MM.1S (cell line): ENCODE data around the gene CALML5.

ENCODE experiments used
- DNase-seq: peaks from one replicate; pipeline ENCODE4 v3.0.0-alpha.2; 2015
- H2AFZ ChIP-seq: fragments of 300-600 bp; sonication (generic); 2 replicates; pipeline ENCODE4 v1.6.0; 2016; ENCODE audit warnings: antibody characterized with exemption, low read length
- H3F3A ChIP-seq: fragments of 300-600 bp; sonication (generic); 2 replicates; pipeline ENCODE4 v1.6.1; 2016; ENCODE audit warnings: mild to moderate bottlenecking, antibody characterized with exemption, low read length, moderate library complexity, mixed read lengths; ENCODE audit not compliant: insufficient read depth
- H3K27ac ChIP-seq: fragments of 300-600 bp; sonication (generic); 2 replicates; pipeline ENCODE4 v1.5.1; 2016; ENCODE audit warnings: mild to moderate bottlenecking, low read length
- H3K27me3 ChIP-seq: fragments of 300-600 bp; sonication (generic); replicated peaks from 2 replicates; pipeline ENCODE4 v1.6.0; 2016; ENCODE audit warnings: low read length; ENCODE audit not compliant: insufficient read depth
- H3K36me3 ChIP-seq: fragments of 300-600 bp; sonication (generic); replicated peaks from 2 replicates; pipeline ENCODE4 v1.6.1; 2016; ENCODE audit warnings: mild to moderate bottlenecking, low read length, mixed read lengths; ENCODE audit not compliant: insufficient read depth
- H3K4me1 ChIP-seq: fragments of 300-600 bp; sonication (generic); 2 replicates; pipeline ENCODE4 v1.6.1; 2016; ENCODE audit warnings: low read length, mixed read lengths
- H3K4me2 ChIP-seq: fragments of 300-600 bp; sonication (generic); 2 replicates; pipeline ENCODE4 v1.6.0; 2016; ENCODE audit warnings: low read depth, low read length
- H3K4me3 ChIP-seq: fragments of 300-600 bp; sonication (generic); 2 replicates; pipeline ENCODE4 v1.5.1; 2016; ENCODE audit warnings: low read length, mixed read lengths
- H3K79me2 ChIP-seq: fragments of 300-600 bp; sonication (generic); 2 replicates; pipeline ENCODE4 v1.6.1; 2016; ENCODE audit warnings: mixed run types, low read length, mixed read lengths
- H3K9ac ChIP-seq: fragments of 300-600 bp; sonication (generic); 2 replicates; pipeline ENCODE4 v1.6.1; 2016; ENCODE audit warnings: low read length, mixed read lengths
- H3K9me2 ChIP-seq: fragments of 300-600 bp; sonication (generic); replicated peaks from 2 replicates; pipeline ENCODE4 v1.6.1; 2016; ENCODE audit warnings: mild to moderate bottlenecking, low read length, mixed read lengths; ENCODE audit not compliant: insufficient read depth
- H3K9me3 ChIP-seq: fragments of 300-600 bp; sonication (generic); replicated peaks from 2 replicates; pipeline ENCODE4 v1.6.1; 2016; ENCODE audit warnings: mild to moderate bottlenecking, low read length, mixed read lengths; ENCODE audit not compliant: insufficient read depth
- H4K20me1 ChIP-seq: fragments of 300-600 bp; sonication (generic); 2 replicates; pipeline ENCODE4 v1.6.1; 2016; ENCODE audit warnings: mild to moderate bottlenecking, low read length, moderate library complexity, mixed read lengths; ENCODE audit not compliant: insufficient read depth
- CTCF ChIP-seq: fragments of 300-600 bp; sonication (generic); IDR thresholded peaks from 2 replicates; pipeline ENCODE4 v1.5.1; 2016; ENCODE audit warnings: antibody characterized with exemption, low read length, mixed read lengths
- EZH2 ChIP-seq: fragments of 300-600 bp; sonication (generic); optimal IDR thresholded peaks from 2 replicates; pipeline ENCODE3; 2017; ENCODE audit warnings: low read depth, mild to moderate bottlenecking, antibody characterized with exemption, low read length, mixed read lengths
- EZH2phosphoT487 ChIP-seq: fragments of 300-600 bp; sonication (generic); IDR thresholded peaks from 2 replicates; pipeline ENCODE4 v1.6.1; 2018; ENCODE audit warnings: antibody characterized with exemption, low read length

The CALML5 gene

GRCh38 chr10:5542100-5542499 lies 42.7 kb upstream of the CALML5 start:
- no peaks in the 10 kb centered on the region for H3K79me2 ChIP-seq
- H3K4me3 ChIP-seq: no peak overlapping the region
- no peaks in the 10 kb centered on the region for H3K9me3 ChIP-seq
- no peak overlapping the region for H2AFZ ChIP-seq
- H3K27me3 ChIP-seq: no peaks in the 10 kb centered on the region
- DNase-seq: no peak
- no peaks in the 10 kb centered on the region for H3K36me3 ChIP-seq
- H4K20me1 ChIP-seq: no peaks in the 10 kb centered on the region
- TF ChIP-seq CTCF (no peak), EZH2 (no peak), EZH2phosphoT487 (no peak)
- H3K9me2 ChIP-seq: no peaks in the 10 kb centered on the region
- H3K9ac ChIP-seq: no peak overlapping the region
- H3K27ac ChIP-seq: no peak overlapping the region
- no peaks in the 10 kb centered on the region for H3F3A ChIP-seq
- H3K4me2 ChIP-seq: no peak overlapping the region
- H3K4me1 ChIP-seq: no peaks in the 10 kb centered on the region

- Histone ChIP-seq H3K27me3 (no peaks in the 10 kb centered on the region), H4K20me1 (no peaks in the 10 kb centered on the region), H3K9ac (no peak overlapping the region), H2AFZ (no peak overlapping the region), H3F3A (no peaks in the 10 kb centered on the region), H3K36me3 (no peaks in the 10 kb centered on the region), H3K79me2 (no peaks in the 10 kb centered on the region), H3K9me2 (no peaks in the 10 kb centered on the region), H3K4me1 (no peaks in the 10 kb centered on the region), H3K27ac (no peak overlapping the region), H3K4me2 (no peak overlapping the region), H3K4me3 (no peak overlapping the region), H3K9me3 (no peaks in the 10 kb centered on the region)
- no peak for DNase-seq
- TF ChIP-seq EZH2phosphoT487 (no peak), CTCF (no peak), EZH2 (no peak)
Observed at GRCh38 chr10:5540891-5541290, 41.5 kb upstream of the CALML5 start.

- Histone ChIP-seq H3K27me3 (no peaks in the 10 kb centered on the region), H3F3A (no peaks in the 10 kb centered on the region), H3K9ac (no peak overlapping the region), H3K36me3 (no peaks in the 10 kb centered on the region), H2AFZ (no peak overlapping the region), H3K9me2 (no peaks in the 10 kb centered on the region), H4K20me1 (no peaks in the 10 kb centered on the region), H3K4me2 (no peak overlapping the region), H3K79me2 (no peaks in the 10 kb centered on the region), H3K4me1 (no peaks in the 10 kb centered on the region), H3K27ac (no peak overlapping the region), H3K9me3 (no peaks in the 10 kb centered on the region), H3K4me3 (no peak overlapping the region)
- DNase-seq: no peak
- TF ChIP-seq EZH2 (no peak), EZH2phosphoT487 (no peak), CTCF (no peak)
Observed at GRCh38 chr10:5540080-5540479, 40.7 kb upstream of the CALML5 start.
